Loucy (cell line): ENCODE data around the gene CEP104.

ENCODE experiments used
- H2AFZ ChIP-seq: fragments of 200-600 bp; sonication (generic); 2 replicates; pipeline ENCODE4 v1.6.0; 2016; ENCODE audit warnings: antibody characterized with exemption, mild to moderate bottlenecking, low read length, moderate library complexity
- H3F3A ChIP-seq: fragments of 200-600 bp; 2 replicates; pipeline ENCODE4 v1.6.0; 2016; ENCODE audit warnings: antibody characterized with exemption, low read depth, mild to moderate bottlenecking
- H3K27me3 ChIP-seq: fragments of 200-600 bp; sonication (generic); 2 replicates; pipeline ENCODE4 v1.6.1; 2014; ENCODE audit warnings: low read length, mild to moderate bottlenecking; ENCODE audit not compliant: insufficient read depth, poor library complexity, severe bottlenecking
- H3K36me3 ChIP-seq: fragments of 200-600 bp; sonication (generic); 2 replicates; pipeline ENCODE4 v1.6.1; 2016; ENCODE audit warnings: low read length; ENCODE audit not compliant: insufficient read depth
- H3K4me1 ChIP-seq: fragments of 200-600 bp; sonication (generic); 2 replicates; pipeline ENCODE4 v1.5.1; 2014; ENCODE audit warnings: low read length, mild to moderate bottlenecking; ENCODE audit not compliant: insufficient read depth, poor library complexity, severe bottlenecking
- H3K4me2 ChIP-seq: fragments of 200-600 bp; sonication (generic); 2 replicates; pipeline ENCODE4 v1.6.0; 2014; ENCODE audit warnings: antibody characterized with exemption, low read length, low read depth, mild to moderate bottlenecking; ENCODE audit not compliant: poor library complexity, severe bottlenecking
- H3K4me3 ChIP-seq: fragments of 200-600 bp; sonication (generic); 2 replicates; pipeline ENCODE4 v1.5.1; 2014; ENCODE audit warnings: low read length, mild to moderate bottlenecking, mixed read lengths; ENCODE audit not compliant: poor library complexity, severe bottlenecking
- H3K79me2 ChIP-seq: fragments of 200-600 bp; sonication (generic); 2 replicates; pipeline ENCODE4 v1.6.1; 2014; ENCODE audit warnings: low read length; ENCODE audit not compliant: insufficient read depth
- H3K9ac ChIP-seq: fragments of 200-600 bp; sonication (generic); 2 replicates; pipeline ENCODE4 v1.6.0; 2014; ENCODE audit warnings: mild to moderate bottlenecking, low read depth, low read length, moderate library complexity; ENCODE audit not compliant: poor library complexity, severe bottlenecking
- H3K9me2 ChIP-seq: fragments of 200-600 bp; sonication (generic); replicated peaks from 2 replicates; pipeline ENCODE4 v1.6.1; 2016; ENCODE audit warnings: low read depth, low read length, mixed read lengths
- H3K9me3 ChIP-seq: fragments of 200-600 bp; sonication (generic); 2 replicates; pipeline ENCODE4 v1.6.1; 2014; ENCODE audit warnings: mild to moderate bottlenecking, antibody characterized with exemption, low read length, low read depth; ENCODE audit not compliant: insufficient read depth
- H4K20me1 ChIP-seq: fragments of 200-600 bp; sonication (generic); 2 replicates; pipeline ENCODE4 v1.6.0; 2014; ENCODE audit warnings: antibody characterized with exemption, low read length, mild to moderate bottlenecking; ENCODE audit not compliant: insufficient read depth, poor library complexity, severe bottlenecking
- CTCF ChIP-seq: fragments of 200-600 bp; sonication (generic); conservative IDR thresholded peaks from 2 replicates; pipeline ENCODE4 v1.5.1; 2014; ENCODE audit warnings: mild to moderate bottlenecking, antibody characterized with exemption, low read length
- EZH2phosphoT487 ChIP-seq: fragments of 200-600 bp; IDR thresholded peaks from 2 replicates; pipeline ENCODE4 v1.6.1; 2018; ENCODE audit warnings: antibody characterized with exemption, mild to moderate bottlenecking, moderate library complexity, borderline replicate concordance

Gene CEP104

GRCh38 chr1:3834701-3835100 lies 22.3 kb downstream of the CEP104 start:
- Histone ChIP-seq H3K9me2 (no peaks in the 10 kb centered on the region), H4K20me1 (no peaks in the 10 kb centered on the region), H3K36me3 (peaks cover 10% of the 10 kb centered on the region; the same call in 1 of the 2 replicates), H3K27me3 (no peaks in the 10 kb centered on the region), H3F3A (no peaks in the 10 kb centered on the region), H3K4me2 (no peak overlapping the region), H3K4me1 (no peaks in the 10 kb centered on the region), H3K9ac (no peak overlapping the region), H3K9me3 (no peaks in the 10 kb centered on the region), H2AFZ (no peak overlapping the region), H3K4me3 (no peak overlapping the region), H3K79me2 (no peaks in the 10 kb centered on the region)
- TF ChIP-seq CTCF (no peak), EZH2phosphoT487 (no peak)

- H3K9me2 ChIP-seq: no peaks in the 10 kb centered on the region
- H3K79me2 ChIP-seq: no peaks in the 10 kb centered on the region
- no peaks in the 10 kb centered on the region for H3K9me3 ChIP-seq
- H2AFZ ChIP-seq: no peak overlapping the region
- H3K36me3 ChIP-seq: peaks cover 5% of the 10 kb centered on the region; the same call in 1 of the 2 replicates
- TF ChIP-seq CTCF (no peak), EZH2phosphoT487 (no peak)
- no peak overlapping the region for H3K4me3 ChIP-seq
- no peaks in the 10 kb centered on the region for H3K27me3 ChIP-seq
- no peaks in the 10 kb centered on the region for H3K4me1 ChIP-seq
- H3F3A ChIP-seq: no peaks in the 10 kb centered on the region
- H3K4me2 ChIP-seq: no peak overlapping the region
- no peak overlapping the region for H3K9ac ChIP-seq
- H4K20me1 ChIP-seq: no peaks in the 10 kb centered on the region
These were observed 25.3 kb downstream of the CEP104 start for GRCh38 chr1:3831689-3832088.

GRCh38 chr1:3828391-3828790 lies 28.6 kb downstream of the CEP104 start:
- no peaks in the 10 kb centered on the region for H3K9me2 ChIP-seq
- H3K9me3 ChIP-seq: no peaks in the 10 kb centered on the region
- TF ChIP-seq CTCF (no peak), EZH2phosphoT487 (no peak)
- no peaks in the 10 kb centered on the region for H3K27me3 ChIP-seq
- no peak overlapping the region for H3K9ac ChIP-seq
- no peaks in the 10 kb centered on the region for H3F3A ChIP-seq
- H3K36me3 ChIP-seq: peaks cover 9% of the 10 kb centered on the region; the same call in 1 of the 2 replicates
- H4K20me1 ChIP-seq: no peaks in the 10 kb centered on the region
- H3K4me3 ChIP-seq: no peak overlapping the region
- no peaks in the 10 kb centered on the region for H3K79me2 ChIP-seq
- no peak overlapping the region for H3K4me2 ChIP-seq
- no peak overlapping the region for H2AFZ ChIP-seq
- H3K4me1 ChIP-seq: no peaks in the 10 kb centered on the region
